Neural crest cell (in vitro differentiated cells): ENCODE data around the gene PLXND1. TPM values are rescaled to one million over a fixed set of nuclear protein-coding genes. Genes with fewer than 3 reads are reported as not detected.

Source experiments
- DNase-seq: peaks from one replicate; pipeline ENCODE4 v3.0.0; 2021; ENCODE audit warnings: low read depth, mixed read lengths, low spot score
- H3K27ac Mint-ChIP-seq: one replicate; pipeline ENCODE4 v1.8.0; 2021; ENCODE audit warnings: mild to moderate bottlenecking, mixed read lengths; ENCODE audit not compliant: unreplicated experiment
- H3K27me3 Mint-ChIP-seq: 2 replicates; pipeline ENCODE4 v1.8.0; 2021; ENCODE audit warnings: low read depth, mild to moderate bottlenecking, mixed read lengths
- H3K36me3 Mint-ChIP-seq: 2 replicates; pipeline ENCODE4 v1.8.0; 2021; ENCODE audit warnings: low read depth, mild to moderate bottlenecking, mixed read lengths
- H3K4me1 Mint-ChIP-seq: 2 replicates; pipeline ENCODE4 v1.8.0; 2021; ENCODE audit warnings: mixed read lengths
- H3K4me3 Mint-ChIP-seq: one replicate; pipeline ENCODE4 v1.8.0; 2021; ENCODE audit warnings: mild to moderate bottlenecking, mixed read lengths
- H3K9me3 Mint-ChIP-seq: 2 replicates; pipeline ENCODE4 v1.8.0; 2021; ENCODE audit warnings: mixed read lengths
- CTCF ChIP-seq: fragments of 200-600 bp; sonication (generic); conservative IDR thresholded peaks from 2 replicates; pipeline ENCODE4 v1.5.0; 2021; ENCODE audit warnings: antibody characterized with exemption, mild to moderate bottlenecking
- total RNA-seq: library from RNA; stranded (reverse); gene quantifications from 2 replicates; pipeline ENCODE4 v1.2.1, GENCODE V29; 2021

PLXND1 gene
- total RNA-seq, 1 donor from 2014 or later = 39.4 TPM

DNA sequence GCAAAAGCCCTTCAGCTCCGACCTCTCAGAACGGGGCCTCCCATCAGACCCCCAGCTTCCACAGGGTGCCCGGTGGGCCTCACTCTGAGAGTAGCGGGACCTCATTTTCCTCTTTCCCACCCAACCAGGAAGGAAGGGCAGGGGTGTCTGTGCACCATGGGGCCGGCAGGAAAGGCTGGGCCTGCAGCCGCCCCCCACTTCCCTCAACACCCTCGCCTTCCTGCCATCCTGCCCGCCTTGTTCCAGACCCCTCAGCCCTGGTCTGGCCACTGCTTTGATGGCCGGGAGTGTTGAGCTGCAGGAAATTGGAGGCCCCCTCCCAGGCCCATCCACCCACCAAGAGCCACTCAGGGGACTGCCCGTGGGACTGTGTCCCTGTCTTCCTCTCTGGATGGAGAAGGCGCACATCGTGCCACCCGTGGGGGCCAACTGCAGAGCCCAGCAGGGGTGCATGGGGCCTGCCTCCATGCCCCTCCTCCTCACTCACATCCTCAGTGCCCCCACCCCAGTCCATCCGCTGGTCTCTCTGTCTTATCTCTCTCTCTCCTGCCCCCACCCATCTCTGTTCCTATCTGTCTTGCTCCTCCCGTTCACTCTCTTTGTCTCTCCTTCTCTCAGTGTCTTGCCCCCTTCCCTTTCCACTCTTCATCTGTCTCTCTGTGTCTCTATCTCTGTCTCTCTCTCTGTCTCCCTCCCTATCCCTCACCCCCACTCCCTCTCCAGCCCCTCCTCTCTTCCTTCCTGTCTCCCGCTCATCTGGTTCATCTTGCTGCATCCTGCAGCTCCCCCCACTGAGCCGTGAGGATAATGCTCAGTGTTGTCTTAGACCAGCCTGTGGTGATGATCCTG is 1.8 kb upstream of the PLXND1 start:
- H3K27me3 Mint-ChIP-seq = peaks cover 45% of the 10 kb centered on the region
- H3K4me3 Mint-ChIP-seq = peak overlapping the region; percentile 65
- no peak for DNase-seq
- H3K36me3 Mint-ChIP-seq = no peaks in the 10 kb centered on the region
- H3K4me1 Mint-ChIP-seq = peaks cover 57% of the 10 kb centered on the region
- H3K27ac Mint-ChIP-seq = no peak overlapping the region
- no peak for TF ChIP-seq CTCF
- no peaks in the 10 kb centered on the region for H3K9me3 Mint-ChIP-seq

DNA sequence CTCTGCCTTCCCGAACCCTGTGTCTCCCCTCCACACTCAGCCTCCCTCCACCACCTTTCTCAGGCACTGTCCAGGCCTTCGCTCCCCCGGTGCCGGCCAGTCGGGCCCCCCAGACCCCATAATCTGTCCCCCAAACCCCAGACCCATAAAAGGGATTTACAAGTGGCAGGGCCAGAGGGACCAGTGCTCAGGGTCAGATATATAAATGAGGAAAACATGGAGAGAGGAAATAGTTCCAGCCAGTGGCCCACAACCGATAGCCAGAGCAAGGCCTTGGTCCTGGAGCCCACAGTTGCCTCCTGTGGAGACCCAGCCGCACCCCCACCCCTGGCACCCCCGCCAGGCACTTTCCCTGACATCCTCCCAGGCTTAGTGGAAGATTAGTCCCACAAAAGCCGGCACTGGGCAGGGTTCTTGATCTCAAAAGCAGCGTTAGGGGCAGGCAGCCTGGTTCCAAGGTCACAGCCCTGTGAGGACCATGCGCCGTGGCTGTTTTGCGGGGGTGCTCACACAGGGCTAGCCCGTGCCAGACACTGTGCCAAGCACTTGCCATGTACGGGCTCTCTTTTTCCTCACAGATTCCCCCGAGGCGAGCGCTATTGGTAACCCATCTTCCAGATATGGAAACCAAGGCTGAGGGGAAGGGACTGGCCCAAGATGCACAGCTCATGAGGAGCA is 1.1 kb upstream of the PLXND1 start:
- Mint-ChIP-seq H3K9me3 (no peaks in the 10 kb centered on the region), H3K4me3 (peak overlapping the region; percentile 88), H3K27ac (no peak overlapping the region), H3K4me1 (peaks cover 54% of the 10 kb centered on the region), H3K36me3 (no peaks in the 10 kb centered on the region), H3K27me3 (peaks cover 46% of the 10 kb centered on the region)
- DNase-seq = no peak
- TF ChIP-seq CTCF = no peak

- Mint-ChIP-seq H3K4me1 (peaks cover 44% of the 10 kb centered on the region), H3K27me3 (peaks cover 46% of the 10 kb centered on the region), H3K9me3 (no peaks in the 10 kb centered on the region), H3K4me3 (peak overlapping the region; percentile 92), H3K27ac (no peak overlapping the region), H3K36me3 (no peaks in the 10 kb centered on the region)
- no peak for TF ChIP-seq CTCF
- no peak for DNase-seq
Observed at GRCh38 chr3:129605922-129606635, 397 bp downstream of the PLXND1 start.

GRCh38 chr3:129605203-129605921 is 1.1 kb downstream of the PLXND1 start:
- Mint-ChIP-seq H3K27me3 (peaks cover 46% of the 10 kb centered on the region), H3K4me1 (peaks cover 44% of the 10 kb centered on the region)

More at GRCh38 chr3:129605203-129605921, 1.1 kb downstream of the PLXND1 start:
- no peak for TF ChIP-seq CTCF
- peak overlapping the region; percentile 92 for H3K4me3 Mint-ChIP-seq
- no peaks in the 10 kb centered on the region for H3K9me3 Mint-ChIP-seq
- no peak overlapping the region for H3K27ac Mint-ChIP-seq
- no peaks in the 10 kb centered on the region for H3K36me3 Mint-ChIP-seq
- DNase-seq = peak; percentile 47
